BE2C (cell line): ENCODE measurements around the gene ZNF514.
"Not testable (repeated sequence)": the region's sequence is repeated elsewhere in the genome, so short reads cannot be mapped to it uniquely, and the experiment has no call there.

Experiments used
- DNase-seq: peaks from one replicate; pipeline ENCODE4 v3.0.0-alpha.2; 2020
- H3K27me3 ChIP-seq: fragments of 250-450 bp; sonication (Bioruptor Pico); 2 replicates; pipeline ENCODE4 v1.5.1; 2020; ENCODE audit warnings: mild to moderate bottlenecking
- H3K36me3 ChIP-seq: fragments of 250-450 bp; sonication (Bioruptor Pico); 2 replicates; pipeline ENCODE4 v1.5.1; 2020; ENCODE audit warnings: mild to moderate bottlenecking
- H3K4me1 ChIP-seq: fragments of 250-450 bp; sonication (Bioruptor Pico); 2 replicates; pipeline ENCODE4 v1.5.1; 2020
- H3K4me3 ChIP-seq: 2 replicates; pipeline ENCODE4 v1.5.1; 2011; ENCODE audit warnings: low read depth, low read length
- H3K9me3 ChIP-seq: fragments of 250-450 bp; sonication (Bioruptor Pico); 2 replicates; pipeline ENCODE4 v1.5.1; 2020
- CTCF ChIP-seq: IDR thresholded peaks from 2 replicates; pipeline ENCODE4 v1.5.1; 2012; ENCODE audit warnings: mild to moderate bottlenecking, low read depth, low read length

ZNF514 gene

GRCh38 chr2:95203911-95204310 is 44.3 kb upstream of the ZNF514 start:
- DNase-seq = no peak
- Histone ChIP-seq H3K4me1 (no peaks in the 10 kb centered on the region), H3K9me3 (no peaks in the 10 kb centered on the region), H3K27me3 (no peaks in the 10 kb centered on the region), H3K36me3 (no peaks in the 10 kb centered on the region; the same call in 1 of the 2 replicates), H3K4me3 (no peak overlapping the region)
- no peak for TF ChIP-seq CTCF

GRCh38 chr2:95192956-95193355 is 33.3 kb upstream of the ZNF514 start:
- H3K9me3 ChIP-seq, H3K4me1 ChIP-seq, H3K4me3 ChIP-seq, H3K36me3 ChIP-seq, H3K27me3 ChIP-seq: not testable (repeated sequence)
- TF ChIP-seq CTCF = peak; percentile 36
- peak; percentile 39 for DNase-seq

- Histone ChIP-seq H3K9me3 (no peaks in the 10 kb centered on the region), H3K36me3 (no peaks in the 10 kb centered on the region), H3K4me1 (no peaks in the 10 kb centered on the region), H3K4me3 (no peak overlapping the region), H3K27me3 (no peaks in the 10 kb centered on the region)
- DNase-seq = no peak
- TF ChIP-seq CTCF = no peak
Measured at GRCh38 chr2:95185973-95186372, 26.3 kb upstream of the ZNF514 start.

- Histone ChIP-seq H3K36me3 (no peaks in the 10 kb centered on the region), H3K4me1 (no peaks in the 10 kb centered on the region)
- TF ChIP-seq CTCF = no peak
Measured at GRCh38 chr2:95185197-95185596, 25.5 kb upstream of the ZNF514 start.

GRCh38 chr2:95181774-95182173 is 22.1 kb upstream of the ZNF514 start:
- no peak overlapping the region for H3K4me3 ChIP-seq
- DNase-seq = no peak
- no peaks in the 10 kb centered on the region for H3K36me3 ChIP-seq
- TF ChIP-seq CTCF = no peak
- H3K4me1 ChIP-seq = no peaks in the 10 kb centered on the region
- H3K9me3 ChIP-seq = no peaks in the 10 kb centered on the region
- no peaks in the 10 kb centered on the region for H3K27me3 ChIP-seq

More at GRCh38 chr2:95185197-95185596, 25.5 kb upstream of the ZNF514 start:
- no peaks in the 10 kb centered on the region for H3K9me3 ChIP-seq
- no peak for DNase-seq
- H3K4me3 ChIP-seq = no peak overlapping the region
- no peaks in the 10 kb centered on the region for H3K27me3 ChIP-seq

- no peak for TF ChIP-seq CTCF
- H3K4me3 ChIP-seq = no peak overlapping the region
- H3K27me3 ChIP-seq = no peaks in the 10 kb centered on the region
- H3K36me3 ChIP-seq = no peaks in the 10 kb centered on the region
- no peak for DNase-seq
- no peaks in the 10 kb centered on the region for H3K9me3 ChIP-seq
- no peaks in the 10 kb centered on the region for H3K4me1 ChIP-seq
Measured at GRCh38 chr2:95179451-95179850, 19.8 kb upstream of the ZNF514 start.
